Ishikawa (cell line): ENCODE data around the gene PTK6.

ENCODE experiments used
- CEBPB ChIP-seq: IDR thresholded peaks from 2 replicates; pipeline ENCODE4 v1.6.1; 2012
- CREB1 ChIP-seq: IDR thresholded peaks from 2 replicates; pipeline ENCODE4 v1.6.1; 2012; ENCODE audit warnings: low read depth
- EGR1 ChIP-seq: IDR thresholded peaks from 2 replicates; pipeline ENCODE4 v1.6.1; 2012
- EP300 ChIP-seq: IDR thresholded peaks from 2 replicates; pipeline ENCODE4 v1.6.1; 2012; ENCODE audit warnings: borderline replicate concordance
- FOXM1 ChIP-seq: IDR thresholded peaks from 2 replicates; pipeline ENCODE4 v1.6.1; 2012; ENCODE audit warnings: low read depth, borderline replicate concordance
- NFIC ChIP-seq: IDR thresholded peaks from 2 replicates; pipeline ENCODE4 v1.6.1; 2012
- RAD21 ChIP-seq: IDR thresholded peaks from 2 replicates; pipeline ENCODE4 v1.6.1; 2012; ENCODE audit warnings: low read depth
- TAF1 ChIP-seq: IDR thresholded peaks from 2 replicates; pipeline ENCODE4 v1.6.1; 2012; ENCODE audit warnings: low read depth, mild to moderate bottlenecking
- TCF12 ChIP-seq: IDR thresholded peaks from 2 replicates; pipeline ENCODE4 v1.6.1; 2012; ENCODE audit warnings: low read depth
- TEAD4 ChIP-seq: IDR thresholded peaks from 2 replicates; pipeline ENCODE4 v1.6.1; 2012
- YY1 ChIP-seq: IDR thresholded peaks from 2 replicates; pipeline ENCODE4 v1.6.1; 2012; ENCODE audit warnings: low read depth
- ZBTB7A ChIP-seq: IDR thresholded peaks from 2 replicates; pipeline ENCODE4 v1.6.1; 2012; ENCODE audit warnings: low read depth
- TF ChIP-seq, protein P1 (sequence below): IDR thresholded peaks from 2 replicates; pipeline ENCODE4 v1.6.1; 2012; ENCODE audit warnings: low read depth, mild to moderate bottlenecking
- TF ChIP-seq, protein P2 (sequence below): IDR thresholded peaks from 2 replicates; pipeline ENCODE4 v1.6.1; 2012
- TF ChIP-seq, protein P3 (sequence below): IDR thresholded peaks from 2 replicates; pipeline ENCODE4 v1.6.1; 2012

Gene PTK6

DNA sequence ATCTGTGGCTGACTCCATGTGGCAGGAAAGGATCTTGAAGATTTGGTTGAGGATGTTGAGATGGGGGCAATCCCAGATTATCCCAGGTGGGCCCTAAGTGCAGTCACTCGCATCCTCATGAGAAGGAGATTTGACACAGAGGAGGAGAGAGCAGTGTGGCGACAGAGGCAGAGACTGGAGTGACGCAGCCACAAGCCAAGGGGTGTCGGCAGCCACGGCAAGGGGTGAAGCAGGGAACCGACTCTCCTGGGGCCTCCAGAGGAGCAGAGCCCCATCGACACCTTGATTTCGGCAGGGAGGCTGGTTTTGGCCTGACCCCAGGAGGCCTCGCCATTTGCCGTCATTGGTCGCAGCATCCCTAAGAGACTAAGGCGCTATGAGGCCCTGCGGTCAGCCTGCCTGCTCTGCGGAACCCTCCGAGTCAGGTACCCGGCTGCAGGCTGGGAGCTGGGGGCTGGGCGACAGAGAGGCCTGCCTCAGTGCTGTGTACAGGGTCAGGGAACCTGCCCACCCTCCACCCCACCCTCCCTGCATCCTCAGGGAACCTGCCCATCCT is 50.8 kb downstream of the PTK6 start:
- TF ChIP-seq, protein P1, sequence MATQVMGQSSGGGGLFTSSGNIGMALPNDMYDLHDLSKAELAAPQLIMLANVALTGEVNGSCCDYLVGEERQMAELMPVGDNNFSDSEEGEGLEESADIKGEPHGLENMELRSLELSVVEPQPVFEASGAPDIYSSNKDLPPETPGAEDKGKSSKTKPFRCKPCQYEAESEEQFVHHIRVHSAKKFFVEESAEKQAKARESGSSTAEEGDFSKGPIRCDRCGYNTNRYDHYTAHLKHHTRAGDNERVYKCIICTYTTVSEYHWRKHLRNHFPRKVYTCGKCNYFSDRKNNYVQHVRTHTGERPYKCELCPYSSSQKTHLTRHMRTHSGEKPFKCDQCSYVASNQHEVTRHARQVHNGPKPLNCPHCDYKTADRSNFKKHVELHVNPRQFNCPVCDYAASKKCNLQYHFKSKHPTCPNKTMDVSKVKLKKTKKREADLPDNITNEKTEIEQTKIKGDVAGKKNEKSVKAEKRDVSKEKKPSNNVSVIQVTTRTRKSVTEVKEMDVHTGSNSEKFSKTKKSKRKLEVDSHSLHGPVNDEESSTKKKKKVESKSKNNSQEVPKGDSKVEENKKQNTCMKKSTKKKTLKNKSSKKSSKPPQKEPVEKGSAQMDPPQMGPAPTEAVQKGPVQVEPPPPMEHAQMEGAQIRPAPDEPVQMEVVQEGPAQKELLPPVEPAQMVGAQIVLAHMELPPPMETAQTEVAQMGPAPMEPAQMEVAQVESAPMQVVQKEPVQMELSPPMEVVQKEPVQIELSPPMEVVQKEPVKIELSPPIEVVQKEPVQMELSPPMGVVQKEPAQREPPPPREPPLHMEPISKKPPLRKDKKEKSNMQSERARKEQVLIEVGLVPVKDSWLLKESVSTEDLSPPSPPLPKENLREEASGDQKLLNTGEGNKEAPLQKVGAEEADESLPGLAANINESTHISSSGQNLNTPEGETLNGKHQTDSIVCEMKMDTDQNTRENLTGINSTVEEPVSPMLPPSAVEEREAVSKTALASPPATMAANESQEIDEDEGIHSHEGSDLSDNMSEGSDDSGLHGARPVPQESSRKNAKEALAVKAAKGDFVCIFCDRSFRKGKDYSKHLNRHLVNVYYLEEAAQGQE = no peak
- TF ChIP-seq, protein P2, sequence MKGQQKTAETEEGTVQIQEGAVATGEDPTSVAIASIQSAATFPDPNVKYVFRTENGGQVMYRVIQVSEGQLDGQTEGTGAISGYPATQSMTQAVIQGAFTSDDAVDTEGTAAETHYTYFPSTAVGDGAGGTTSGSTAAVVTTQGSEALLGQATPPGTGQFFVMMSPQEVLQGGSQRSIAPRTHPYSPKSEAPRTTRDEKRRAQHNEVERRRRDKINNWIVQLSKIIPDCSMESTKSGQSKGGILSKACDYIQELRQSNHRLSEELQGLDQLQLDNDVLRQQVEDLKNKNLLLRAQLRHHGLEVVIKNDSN = no peak
- no peak for TF ChIP-seq FOXM1
- TF ChIP-seq TEAD4 = no peak
- TF ChIP-seq ZBTB7A = no peak
- no peak for TF ChIP-seq TAF1
- no peak for TF ChIP-seq TCF12
- TF ChIP-seq CEBPB = no peak
- no peak for TF ChIP-seq RAD21
- no peak for TF ChIP-seq EP300
- TF ChIP-seq, protein P3, sequence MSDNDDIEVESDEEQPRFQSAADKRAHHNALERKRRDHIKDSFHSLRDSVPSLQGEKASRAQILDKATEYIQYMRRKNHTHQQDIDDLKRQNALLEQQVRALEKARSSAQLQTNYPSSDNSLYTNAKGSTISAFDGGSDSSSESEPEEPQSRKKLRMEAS = no peak
- TF ChIP-seq CREB1 = no peak
- no peak for TF ChIP-seq NFIC
- no peak for TF ChIP-seq EGR1
- no peak for TF ChIP-seq YY1

DNA sequence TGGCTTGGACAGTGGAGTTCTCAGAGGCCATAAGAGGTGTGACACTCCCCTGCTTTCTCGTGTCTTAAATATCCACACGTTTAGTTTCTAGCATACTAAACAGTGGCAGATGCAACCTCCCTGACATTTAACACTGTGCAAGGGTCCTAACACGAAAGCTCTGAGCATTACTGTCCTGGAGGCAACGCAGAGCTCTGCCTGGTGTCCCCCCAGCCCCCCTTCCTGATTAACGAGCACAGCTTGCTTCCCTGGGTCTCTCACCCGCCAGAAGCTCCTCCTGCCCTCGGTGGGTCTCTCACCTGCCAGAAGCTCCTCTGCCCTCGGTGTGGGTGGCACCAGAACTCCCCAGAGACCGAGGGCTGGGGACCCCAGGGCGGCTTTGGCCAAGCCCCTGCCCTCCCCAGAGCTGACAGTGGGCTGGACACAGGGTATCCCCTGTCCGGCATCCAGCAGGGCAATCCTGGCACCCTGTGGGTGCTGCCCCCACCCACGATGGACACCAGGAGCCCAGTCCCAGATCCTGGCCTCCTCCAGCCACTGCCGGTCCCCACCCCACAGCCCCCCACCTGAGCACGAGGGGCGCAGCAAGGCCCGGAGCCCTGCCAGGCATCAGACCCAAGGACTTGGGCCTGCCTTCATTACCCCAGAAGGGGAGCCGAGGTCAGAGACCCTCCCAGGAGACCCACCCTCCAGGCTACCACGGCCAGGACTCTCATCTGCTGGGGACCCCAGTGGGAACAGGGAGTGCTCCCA is 52.3 kb downstream of the PTK6 start:
- TF ChIP-seq CEBPB = no peak
- TF ChIP-seq, protein P3 = no peak
- TF ChIP-seq, protein P1 = no peak
- no peak for TF ChIP-seq YY1
- TF ChIP-seq EGR1 = no peak
- TF ChIP-seq, protein P2 = no peak
- no peak for TF ChIP-seq NFIC
- no peak for TF ChIP-seq TAF1
- no peak for TF ChIP-seq FOXM1
- no peak for TF ChIP-seq ZBTB7A
- no peak for TF ChIP-seq RAD21
- TF ChIP-seq TCF12 = no peak
- no peak for TF ChIP-seq CREB1

DNA sequence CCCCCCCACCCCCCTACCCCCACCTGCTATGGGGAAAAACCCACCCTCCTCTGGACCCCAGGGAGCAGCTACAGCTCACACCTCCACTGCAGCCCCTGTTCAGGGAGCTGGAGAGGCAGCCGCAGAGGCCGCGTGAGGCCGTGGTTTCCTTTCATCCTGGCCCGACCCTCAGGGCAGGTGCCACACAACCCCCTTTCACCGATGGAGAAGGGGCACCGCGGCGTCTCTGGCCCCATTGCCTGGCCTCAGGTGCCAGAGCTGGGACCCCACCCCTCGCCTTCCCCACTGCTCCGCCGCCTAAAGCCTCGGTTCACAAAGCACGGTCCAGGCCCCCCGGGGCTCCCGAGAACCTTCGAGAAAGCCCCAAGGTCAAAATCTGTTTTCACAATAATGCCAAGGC is 52.9 kb downstream of the PTK6 start:
- no peak for TF ChIP-seq EP300
- TF ChIP-seq, protein P1 = no peak
- TF ChIP-seq, protein P2 = no peak
- no peak for TF ChIP-seq FOXM1
- no peak for TF ChIP-seq TAF1
- no peak for TF ChIP-seq TEAD4
- TF ChIP-seq TCF12 = no peak
- no peak for TF ChIP-seq CEBPB
- no peak for TF ChIP-seq RAD21
- TF ChIP-seq NFIC = no peak

DNA sequence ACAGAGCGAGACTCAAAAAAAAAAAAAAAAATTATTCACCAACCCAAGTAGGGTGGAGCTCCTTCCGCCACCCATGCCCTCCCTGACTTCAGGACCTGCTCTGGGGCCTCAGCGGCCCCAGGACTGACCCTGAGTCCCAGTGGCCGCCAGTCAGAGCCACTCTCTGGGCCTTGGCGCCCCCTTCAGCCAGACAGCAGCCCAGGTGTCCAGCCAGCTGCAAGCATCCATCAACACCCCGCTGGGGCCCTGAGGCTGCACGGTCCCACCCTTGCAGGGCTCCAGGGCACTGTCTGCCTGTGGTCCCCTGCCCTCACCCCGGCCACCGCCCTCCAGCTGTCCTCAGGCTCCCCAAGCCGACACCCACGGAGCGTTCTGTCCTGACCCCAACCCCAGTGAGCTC is 53.3 kb downstream of the PTK6 start:
- TF ChIP-seq RAD21 = peak; percentile 26; the same call in 1 of the 2 replicates
- no peak for TF ChIP-seq FOXM1
